ENCODE results near the gene CASZ1. TPM values are rescaled to one million over a fixed set of nuclear protein-coding genes. Genes with fewer than 3 reads are reported as not detected.
A peak's percentile ranks its signal among the peaks of the same experiment; 100 is the strongest.

The CASZ1 gene
- total and polyA plus RNA-seq, 2 donors (not counting 1 experiment from before 2014, with no cell fraction given), result 0.34 to 0.50 TPM

- no peak overlapping the region for H2AFZ ChIP-seq (ENCODE audit: low read length)
These were observed 101.5 kb downstream of the CASZ1 start for GRCh38 chr1:10694633-10695627.

GRCh38 chr1:10694274-10694632 lies 102.2 kb downstream of the CASZ1 start:
- DNase-seq (ENCODE audit: low read depth in 2 of 2), result peak in 1 of 2 donors; percentile 19
- Histone ChIP-seq H3K4me1 (ENCODE audit: control insufficient read depth, extremely low read depth, insufficient read depth, low read length) (no peaks in the 10 kb centered on the region), H3K9ac (ENCODE audit: insufficient read depth, low read length) (no peak overlapping the region)

More at GRCh38 chr1:10694633-10695627, 101.5 kb downstream of the CASZ1 start:
- Histone ChIP-seq H3K27ac (ENCODE audit: insufficient read depth, low read length) (no peak overlapping the region), H3K4me1 (ENCODE audit: control insufficient read depth, extremely low read depth, insufficient read depth, low read length) (no peaks in the 10 kb centered on the region), H3K4me2 (ENCODE audit: extremely low read depth, insufficient read depth, low read length) (peak overlapping the region; percentile 40), H4K20me1 (ENCODE audit: control insufficient read depth, extremely low read depth, insufficient read depth, low read length) (no peaks in the 10 kb centered on the region), H3K27me3 (ENCODE audit: control insufficient read depth, insufficient read depth, low read length) (no peaks in the 10 kb centered on the region), H3K4me3 (replicated peaks in 1 of 4; ENCODE audit: control extremely low read depth in 1 of 4, insufficient read depth in 1 of 4, low read depth in 3 of 4, low read length in 4 of 4) (peak overlapping the region in 2 of 4 experiments; percentile 29 to 39), H3K36me3 (ENCODE audit: control insufficient read depth, insufficient read depth, low read length) (no peaks in the 10 kb centered on the region), H3K9ac (ENCODE audit: insufficient read depth, low read length) (no peak overlapping the region), H3K9me3 (ENCODE audit: control insufficient read depth, insufficient read depth, low read depth, low read length) (no peaks in the 10 kb centered on the region), H3K79me2 (ENCODE audit: control insufficient read depth, insufficient read depth, low read length) (no peaks in the 10 kb centered on the region)
- TF ChIP-seq EZH2 (IDR thresholded peaks at IDR 0.05; ENCODE audit: low read length, missing control alignments), result no peak
- TF ChIP-seq, protein P1, sequence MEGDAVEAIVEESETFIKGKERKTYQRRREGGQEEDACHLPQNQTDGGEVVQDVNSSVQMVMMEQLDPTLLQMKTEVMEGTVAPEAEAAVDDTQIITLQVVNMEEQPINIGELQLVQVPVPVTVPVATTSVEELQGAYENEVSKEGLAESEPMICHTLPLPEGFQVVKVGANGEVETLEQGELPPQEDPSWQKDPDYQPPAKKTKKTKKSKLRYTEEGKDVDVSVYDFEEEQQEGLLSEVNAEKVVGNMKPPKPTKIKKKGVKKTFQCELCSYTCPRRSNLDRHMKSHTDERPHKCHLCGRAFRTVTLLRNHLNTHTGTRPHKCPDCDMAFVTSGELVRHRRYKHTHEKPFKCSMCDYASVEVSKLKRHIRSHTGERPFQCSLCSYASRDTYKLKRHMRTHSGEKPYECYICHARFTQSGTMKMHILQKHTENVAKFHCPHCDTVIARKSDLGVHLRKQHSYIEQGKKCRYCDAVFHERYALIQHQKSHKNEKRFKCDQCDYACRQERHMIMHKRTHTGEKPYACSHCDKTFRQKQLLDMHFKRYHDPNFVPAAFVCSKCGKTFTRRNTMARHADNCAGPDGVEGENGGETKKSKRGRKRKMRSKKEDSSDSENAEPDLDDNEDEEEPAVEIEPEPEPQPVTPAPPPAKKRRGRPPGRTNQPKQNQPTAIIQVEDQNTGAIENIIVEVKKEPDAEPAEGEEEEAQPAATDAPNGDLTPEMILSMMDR (conservative IDR thresholded peaks at IDR 0.05 in 1 of 2, IDR thresholded peaks at IDR 0.05 in 1 of 2; ENCODE audit: low read depth in 1 of 2, low read length in 2 of 2), result no peak
- peak; percentile 69 to 84 for DNase-seq (ENCODE audit: low read depth in 2 of 2)

More at GRCh38 chr1:10694274-10694632, 102.2 kb downstream of the CASZ1 start:
- Histone ChIP-seq H3K36me3 (ENCODE audit: control insufficient read depth, insufficient read depth, low read length) (no peaks in the 10 kb centered on the region), H3K4me2 (ENCODE audit: extremely low read depth, insufficient read depth, low read length) (peak overlapping the region; percentile 64), H3K9me3 (ENCODE audit: control insufficient read depth, insufficient read depth, low read depth, low read length) (no peaks in the 10 kb centered on the region), H3K27ac (ENCODE audit: insufficient read depth, low read length) (no peak overlapping the region), H3K4me3 (replicated peaks in 1 of 4; ENCODE audit: control extremely low read depth in 1 of 4, insufficient read depth in 1 of 4, low read depth in 3 of 4, low read length in 4 of 4) (peak overlapping the region in 3 of 4 experiments; percentile 55 to 62 (median 61)), H3K27me3 (ENCODE audit: control insufficient read depth, insufficient read depth, low read length) (no peaks in the 10 kb centered on the region), H2AFZ (ENCODE audit: low read length) (no peak overlapping the region), H3K79me2 (ENCODE audit: control insufficient read depth, insufficient read depth, low read length) (no peaks in the 10 kb centered on the region), H4K20me1 (ENCODE audit: control insufficient read depth, extremely low read depth, insufficient read depth, low read length) (no peaks in the 10 kb centered on the region)
- TF ChIP-seq EZH2 (IDR thresholded peaks at IDR 0.05; ENCODE audit: low read length, missing control alignments), result no peak
- TF ChIP-seq, protein P1 (conservative IDR thresholded peaks at IDR 0.05 in 1 of 2, IDR thresholded peaks at IDR 0.05 in 1 of 2; ENCODE audit: low read depth in 1 of 2, low read length in 2 of 2), result no peak
